ENCODE measurements around the gene ZBED1. TPM values are rescaled to one million over a fixed set of nuclear protein-coding genes. Genes with fewer than 3 reads are reported as not detected.

ZBED1 gene
- total RNA-seq, 1 donor from 2014 or later: 40.2 TPM

GRCh38 chrX:2533424-2533823 is 32.6 kb upstream of the ZBED1 start:
- no peaks in the 10 kb centered on the region for H3K9me3 Mint-ChIP-seq (ENCODE audit: unreplicated experiment)
- no peaks in the 10 kb centered on the region for H3K36me3 Mint-ChIP-seq (ENCODE audit: low read depth, unreplicated experiment)
- H3K4me3 Mint-ChIP-seq (ENCODE audit: unreplicated experiment): no peak overlapping the region
- no peak overlapping the region for H3K27ac Mint-ChIP-seq (ENCODE audit: unreplicated experiment)
- TF ChIP-seq CTCF (IDR thresholded peaks at IDR 0.05; ENCODE audit: unreplicated experiment): no peak
- DNase-seq (ENCODE audit: low spot score): no peak
- no peaks in the 10 kb centered on the region for H3K27me3 Mint-ChIP-seq (ENCODE audit: unreplicated experiment)
- no peaks in the 10 kb centered on the region for H3K4me1 Mint-ChIP-seq (ENCODE audit: unreplicated experiment)

- TF ChIP-seq CTCF (IDR thresholded peaks at IDR 0.05; ENCODE audit: unreplicated experiment): no peak
- Mint-ChIP-seq H3K36me3 (ENCODE audit: low read depth, unreplicated experiment) (no peaks in the 10 kb centered on the region), H3K27me3 (ENCODE audit: unreplicated experiment) (no peaks in the 10 kb centered on the region), H3K27ac (ENCODE audit: unreplicated experiment) (no peak overlapping the region), H3K4me3 (ENCODE audit: unreplicated experiment) (no peak overlapping the region), H3K4me1 (ENCODE audit: unreplicated experiment) (no peaks in the 10 kb centered on the region), H3K9me3 (ENCODE audit: unreplicated experiment) (no peaks in the 10 kb centered on the region)
- no peak for DNase-seq (ENCODE audit: low spot score)
Observed at GRCh38 chrX:2526390-2526789, 25.6 kb upstream of the ZBED1 start.

GRCh38 chrX:2523911-2524310 is 23.1 kb upstream of the ZBED1 start:
- TF ChIP-seq CTCF (IDR thresholded peaks at IDR 0.05; ENCODE audit: unreplicated experiment): no peak
- Mint-ChIP-seq H3K36me3 (ENCODE audit: low read depth, unreplicated experiment) (no peaks in the 10 kb centered on the region), H3K9me3 (ENCODE audit: unreplicated experiment) (no peaks in the 10 kb centered on the region), H3K4me3 (ENCODE audit: unreplicated experiment) (no peak overlapping the region), H3K4me1 (ENCODE audit: unreplicated experiment) (no peaks in the 10 kb centered on the region), H3K27me3 (ENCODE audit: unreplicated experiment) (no peaks in the 10 kb centered on the region), H3K27ac (ENCODE audit: unreplicated experiment) (no peak overlapping the region)
- no peak for DNase-seq (ENCODE audit: low spot score)

- DNase-seq (ENCODE audit: low spot score): no peak
- TF ChIP-seq CTCF (IDR thresholded peaks at IDR 0.05; ENCODE audit: unreplicated experiment): no peak
- Mint-ChIP-seq H3K27ac (ENCODE audit: unreplicated experiment) (no peak overlapping the region), H3K4me3 (ENCODE audit: unreplicated experiment) (no peak overlapping the region), H3K9me3 (ENCODE audit: unreplicated experiment) (no peaks in the 10 kb centered on the region), H3K27me3 (ENCODE audit: unreplicated experiment) (peaks cover 2% of the 10 kb centered on the region), H3K36me3 (ENCODE audit: low read depth, unreplicated experiment) (no peaks in the 10 kb centered on the region), H3K4me1 (ENCODE audit: unreplicated experiment) (no peaks in the 10 kb centered on the region)
Observed at GRCh38 chrX:2521927-2522386, 21.2 kb upstream of the ZBED1 start.

GRCh38 chrX:2521092-2521926 is 20.5 kb upstream of the ZBED1 start:
- H3K9me3 Mint-ChIP-seq (ENCODE audit: unreplicated experiment): no peaks in the 10 kb centered on the region
- H3K36me3 Mint-ChIP-seq (ENCODE audit: low read depth, unreplicated experiment): no peaks in the 10 kb centered on the region
- peaks cover 2% of the 10 kb centered on the region for H3K27me3 Mint-ChIP-seq (ENCODE audit: unreplicated experiment)
- no peak for TF ChIP-seq CTCF (IDR thresholded peaks at IDR 0.05; ENCODE audit: unreplicated experiment)
- no peak overlapping the region for H3K27ac Mint-ChIP-seq (ENCODE audit: unreplicated experiment)
- H3K4me1 Mint-ChIP-seq (ENCODE audit: unreplicated experiment): no peaks in the 10 kb centered on the region
- H3K4me3 Mint-ChIP-seq (ENCODE audit: unreplicated experiment): no peak overlapping the region
- DNase-seq (ENCODE audit: low spot score): no peak

All from endothelial cell (in vitro differentiated cells).